ENCODE data around the gene EPN2.
A peak's percentile ranks its signal among the peaks of the same experiment; 100 is the strongest.

Gene EPN2

DNA sequence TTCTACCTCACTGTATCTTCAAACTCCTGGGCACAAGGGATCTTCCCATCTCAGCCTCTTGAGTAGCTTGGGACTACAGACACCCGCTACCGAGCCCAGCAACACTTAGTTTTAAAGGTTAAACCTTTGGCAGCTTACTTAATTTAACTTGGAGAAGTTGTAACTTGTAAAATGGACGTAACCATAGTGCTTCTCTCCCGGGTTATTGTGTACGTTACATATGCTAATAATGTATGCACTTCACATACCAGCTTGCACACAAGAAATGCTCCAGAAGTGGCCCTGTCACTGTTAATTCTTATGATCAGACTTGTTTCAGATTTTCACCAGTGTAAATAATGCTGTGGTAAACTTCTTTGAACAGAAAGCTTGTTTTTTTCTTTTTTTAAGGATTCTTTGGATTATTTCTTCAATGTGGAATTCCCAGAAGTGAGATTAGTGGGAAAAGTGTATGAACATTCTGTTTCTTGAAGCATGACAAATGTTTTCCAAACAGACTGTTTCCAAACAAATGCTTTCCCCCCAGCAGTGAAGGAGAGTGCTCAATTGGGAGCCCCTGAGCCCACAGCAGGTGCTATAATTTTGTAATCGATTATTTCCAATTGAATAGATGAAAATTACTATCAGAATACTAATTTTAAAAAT lies 61.5 kb downstream of the EPN2 start:
- Histone ChIP-seq H2BK15ac (ENCODE audit: low read length) (no peak overlapping the region), H2AFZ (ENCODE audit: low read length) (no peak overlapping the region), H3K14ac (ENCODE audit: low read length) (no peak overlapping the region), H3K18ac (ENCODE audit: low read length) (no peak overlapping the region), H2AK5ac (ENCODE audit: low read depth, low read length) (no peak overlapping the region), H3K9ac (ENCODE audit: low read depth, low read length, poor library complexity) (no peak overlapping the region), H4K91ac (ENCODE audit: low read depth, low read length, poor library complexity) (no peak overlapping the region), H2BK5ac (ENCODE audit: low read length) (no peak overlapping the region), H2BK120ac (ENCODE audit: low read depth, low read length) (no peak overlapping the region), H3K4me1 (ENCODE audit: control insufficient read depth in 2 of 2, insufficient read depth in 1 of 2, low read depth in 1 of 2, low read length in 2 of 2) (peaks cover 9 to 17% of the 10 kb centered on the region in 2 donors), H4K8ac (ENCODE audit: low read depth, low read length) (no peak overlapping the region), H3K4me2 (ENCODE audit: insufficient read depth, low read length, poor library complexity, severe bottlenecking) (no peak overlapping the region), H3K4me3 (ENCODE audit: low read length in 2 of 2) (no peak overlapping the region), H3K23ac (ENCODE audit: low read depth, low read length, poor library complexity) (no peak overlapping the region), H3K79me1 (ENCODE audit: low read depth, low read length) (no peaks in the 10 kb centered on the region), H2BK12ac (ENCODE audit: low read length) (no peak overlapping the region), H3K4ac (ENCODE audit: low read length) (no peak overlapping the region), H3K36me3 (replicated peaks in 1 of 2; ENCODE audit: control insufficient read depth in 2 of 2, insufficient read depth in 2 of 2, low read length in 2 of 2) (peaks cover 5 to 44% of the 10 kb centered on the region in 2 donors), H3K9me3 (replicated peaks in 1 of 2; ENCODE audit: control insufficient read depth in 2 of 2, insufficient read depth in 1 of 2, low read depth in 1 of 2, low read length in 2 of 2) (peaks cover 0 to 2% of the 10 kb centered on the region in 2 donors), H3K27ac (replicated peaks; ENCODE audit: low read length) (no peak overlapping the region), H3K27me3 (ENCODE audit: control insufficient read depth in 3 of 3, insufficient read depth in 3 of 3, low read depth in 1 of 3, low read length in 3 of 3) (no peaks in the 10 kb centered on the region)
- DNase-seq (ENCODE audit: low spot score), result no peak
- no CpG with 5 or more reads among the region's 6 CpGs for WGBS, 2 donors (ENCODE audit: extremely low coverage in 2 of 2, insufficient read length in 2 of 2, insufficient replicate concordance in 1 of 2)

- no peak for DNase-seq (ENCODE audit: low spot score)
- no CpG with 5 or more reads among the region's 4 CpGs for WGBS, 2 donors (ENCODE audit: extremely low coverage in 2 of 2, insufficient read length in 2 of 2, insufficient replicate concordance in 1 of 2)
Measured at GRCh38 chr17:19299214-19299747, 62.1 kb downstream of the EPN2 start.

DNA sequence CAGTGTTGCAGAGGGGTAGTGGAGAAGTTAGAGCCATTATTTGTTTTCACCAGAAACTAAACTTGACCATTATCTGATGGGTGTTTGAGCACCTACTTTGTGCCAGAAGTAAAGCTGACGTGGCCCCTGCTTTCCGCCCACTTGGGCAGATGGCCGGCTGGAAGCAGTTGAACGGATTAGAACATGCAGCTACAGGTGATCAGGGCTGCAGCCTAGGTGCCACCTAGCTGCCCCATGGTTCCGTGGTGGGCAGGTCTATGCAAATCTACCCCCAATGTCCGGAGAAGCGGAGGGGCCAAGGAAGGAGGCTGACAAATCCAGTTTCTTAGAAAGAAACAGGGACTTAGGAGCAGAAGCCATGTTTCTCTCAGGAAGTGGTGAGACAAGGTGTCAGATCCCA lies 62.7 kb downstream of the EPN2 start:
- Histone ChIP-seq H2BK15ac (ENCODE audit: low read length) (no peak overlapping the region), H3K14ac (ENCODE audit: low read length) (no peak overlapping the region), H3K9ac (ENCODE audit: low read depth, low read length, poor library complexity) (no peak overlapping the region), H2AFZ (ENCODE audit: low read length) (no peak overlapping the region), H3K27ac (replicated peaks; ENCODE audit: low read length) (no peak overlapping the region), H3K4ac (ENCODE audit: low read length) (no peak overlapping the region), H3K4me1 (ENCODE audit: control insufficient read depth in 2 of 2, insufficient read depth in 1 of 2, low read depth in 1 of 2, low read length in 2 of 2) (peaks cover 9 to 20% of the 10 kb centered on the region in 2 donors), H4K91ac (ENCODE audit: low read depth, low read length, poor library complexity) (no peak overlapping the region), H3K79me1 (ENCODE audit: low read depth, low read length) (peaks cover 2% of the 10 kb centered on the region), H3K4me3 (ENCODE audit: low read length in 2 of 2) (no peak overlapping the region), H2AK5ac (ENCODE audit: low read depth, low read length) (no peak overlapping the region), H3K36me3 (replicated peaks in 1 of 2; ENCODE audit: control insufficient read depth in 2 of 2, insufficient read depth in 2 of 2, low read length in 2 of 2) (peaks cover 8 to 46% of the 10 kb centered on the region in 2 donors), H2BK5ac (ENCODE audit: low read length) (no peak overlapping the region), H3K27me3 (ENCODE audit: control insufficient read depth in 3 of 3, insufficient read depth in 3 of 3, low read depth in 1 of 3, low read length in 3 of 3) (no peaks in the 10 kb centered on the region), H3K23ac (ENCODE audit: low read depth, low read length, poor library complexity) (no peak overlapping the region), H2BK120ac (ENCODE audit: low read depth, low read length) (no peak overlapping the region), H3K18ac (ENCODE audit: low read length) (no peak overlapping the region), H3K9me3 (replicated peaks in 1 of 2; ENCODE audit: control insufficient read depth in 2 of 2, insufficient read depth in 1 of 2, low read depth in 1 of 2, low read length in 2 of 2) (peaks cover 0 to 2% of the 10 kb centered on the region in 2 donors), H2BK12ac (ENCODE audit: low read length) (no peak overlapping the region), H3K4me2 (ENCODE audit: insufficient read depth, low read length, poor library complexity, severe bottlenecking) (no peak overlapping the region), H4K8ac (ENCODE audit: low read depth, low read length) (no peak overlapping the region)
- no CpG with 5 or more reads among the region's 7 CpGs for WGBS, 2 donors (ENCODE audit: extremely low coverage in 2 of 2, insufficient read length in 2 of 2, insufficient replicate concordance in 1 of 2)
- DNase-seq (ENCODE audit: low spot score), result no peak

More at GRCh38 chr17:19299214-19299747, 62.1 kb downstream of the EPN2 start:
- Histone ChIP-seq H3K79me1 (ENCODE audit: low read depth, low read length) (no peaks in the 10 kb centered on the region), H4K8ac (ENCODE audit: low read depth, low read length) (no peak overlapping the region), H3K14ac (ENCODE audit: low read length) (no peak overlapping the region), H2AK5ac (ENCODE audit: low read depth, low read length) (no peak overlapping the region), H2BK120ac (ENCODE audit: low read depth, low read length) (no peak overlapping the region), H2BK12ac (ENCODE audit: low read length) (no peak overlapping the region), H3K27ac (replicated peaks; ENCODE audit: low read length) (no peak overlapping the region), H3K23ac (ENCODE audit: low read depth, low read length, poor library complexity) (no peak overlapping the region), H3K4ac (ENCODE audit: low read length) (no peak overlapping the region), H4K91ac (ENCODE audit: low read depth, low read length, poor library complexity) (no peak overlapping the region), H3K9ac (ENCODE audit: low read depth, low read length, poor library complexity) (no peak overlapping the region), H3K18ac (ENCODE audit: low read length) (no peak overlapping the region), H2BK5ac (ENCODE audit: low read length) (no peak overlapping the region), H3K9me3 (replicated peaks in 1 of 2; ENCODE audit: control insufficient read depth in 2 of 2, insufficient read depth in 1 of 2, low read depth in 1 of 2, low read length in 2 of 2) (peaks cover 0 to 2% of the 10 kb centered on the region in 2 donors), H3K27me3 (ENCODE audit: control insufficient read depth in 3 of 3, insufficient read depth in 3 of 3, low read depth in 1 of 3, low read length in 3 of 3) (no peaks in the 10 kb centered on the region), H3K4me2 (ENCODE audit: insufficient read depth, low read length, poor library complexity, severe bottlenecking) (no peak overlapping the region), H3K36me3 (replicated peaks in 1 of 2; ENCODE audit: control insufficient read depth in 2 of 2, insufficient read depth in 2 of 2, low read length in 2 of 2) (peaks cover 7 to 46% of the 10 kb centered on the region in 2 donors), H3K4me3 (ENCODE audit: low read length in 2 of 2) (no peak overlapping the region), H2BK15ac (ENCODE audit: low read length) (no peak overlapping the region), H2AFZ (ENCODE audit: low read length) (no peak overlapping the region), H3K4me1 (ENCODE audit: control insufficient read depth in 2 of 2, insufficient read depth in 1 of 2, low read depth in 1 of 2, low read length in 2 of 2) (peaks cover 9 to 20% of the 10 kb centered on the region in 2 donors)

GRCh38 chr17:19301274-19301951 lies 64.2 kb downstream of the EPN2 start:
- H2BK120ac ChIP-seq (ENCODE audit: low read depth, low read length), result no peak overlapping the region
- H3K79me1 ChIP-seq (ENCODE audit: low read depth, low read length), result peaks cover 2% of the 10 kb centered on the region
- H3K4me2 ChIP-seq (ENCODE audit: insufficient read depth, low read length, poor library complexity, severe bottlenecking), result no peak overlapping the region
- H4K8ac ChIP-seq (ENCODE audit: low read depth, low read length), result no peak overlapping the region
- no peak overlapping the region for H3K9ac ChIP-seq (ENCODE audit: low read depth, low read length, poor library complexity)
- H4K91ac ChIP-seq (ENCODE audit: low read depth, low read length, poor library complexity), result no peak overlapping the region
- H3K4me1 ChIP-seq (ENCODE audit: control insufficient read depth in 2 of 2, insufficient read depth in 1 of 2, low read depth in 1 of 2, low read length in 2 of 2), result peaks cover 9 to 20% of the 10 kb centered on the region in 2 donors
- H2BK12ac ChIP-seq (ENCODE audit: low read length), result no peak overlapping the region
- no peak overlapping the region for H3K27ac ChIP-seq (replicated peaks; ENCODE audit: low read length)
- no peaks in the 10 kb centered on the region for H3K27me3 ChIP-seq (ENCODE audit: control insufficient read depth in 3 of 3, insufficient read depth in 3 of 3, low read depth in 1 of 3, low read length in 3 of 3)
- H2BK15ac ChIP-seq (ENCODE audit: low read length), result no peak overlapping the region
- no peak overlapping the region for H2AFZ ChIP-seq (ENCODE audit: low read length)
- no CpG with 5 or more reads among the region's 5 CpGs for WGBS, 2 donors (ENCODE audit: extremely low coverage in 2 of 2, insufficient read length in 2 of 2, insufficient replicate concordance in 1 of 2)
- no peak overlapping the region for H3K23ac ChIP-seq (ENCODE audit: low read depth, low read length, poor library complexity)
- no peak overlapping the region for H3K4ac ChIP-seq (ENCODE audit: low read length)
- DNase-seq (ENCODE audit: low spot score), result no peak
- H2AK5ac ChIP-seq (ENCODE audit: low read depth, low read length), result no peak overlapping the region
- H3K18ac ChIP-seq (ENCODE audit: low read length), result no peak overlapping the region
- H3K36me3 ChIP-seq (replicated peaks in 1 of 2; ENCODE audit: control insufficient read depth in 2 of 2, insufficient read depth in 2 of 2, low read length in 2 of 2), result peaks cover 8 to 55% of the 10 kb centered on the region in 2 donors
- H3K4me3 ChIP-seq (ENCODE audit: low read length in 2 of 2), result no peak overlapping the region
- H3K9me3 ChIP-seq (replicated peaks in 1 of 2; ENCODE audit: control insufficient read depth in 2 of 2, insufficient read depth in 1 of 2, low read depth in 1 of 2, low read length in 2 of 2), result peaks cover 0 to 2% of the 10 kb centered on the region in 2 donors
- H3K14ac ChIP-seq (ENCODE audit: low read length), result peak overlapping the region; percentile 3
- H2BK5ac ChIP-seq (ENCODE audit: low read length), result no peak overlapping the region

All from neuronal stem cell (in vitro differentiated cells).